Parathyroid adenoma (tissue), 2 donors: ENCODE results near the gene CERK.

Experiments
- H2AFZ ChIP-seq: fragments of 300-600 bp; sonication (generic); one replicate; pipeline ENCODE4 v1.7.0; 2017; ENCODE audit warnings: antibody characterized with exemption, mild to moderate bottlenecking
- H3K27ac ChIP-seq: fragments of 300-600 bp; sonication (generic); one replicate; pipeline ENCODE4 v1.7.0; 2017
- H3K27me3 ChIP-seq: fragments of 300-600 bp; sonication (generic); one replicate; pipeline ENCODE4 v1.7.0; 2017; ENCODE audit warnings: low read length; ENCODE audit not compliant: control insufficient read depth, insufficient read depth
- H3K36me3 ChIP-seq: fragments of 300-600 bp; sonication (generic); one replicate; pipeline ENCODE4 v1.7.0; 2017; ENCODE audit warnings: low read length; ENCODE audit not compliant: control insufficient read depth, insufficient read depth
- H3K4me1 ChIP-seq: fragments of 300-600 bp; sonication (generic); one replicate; pipeline ENCODE4 v1.7.0; 2017; ENCODE audit warnings: control low read depth
- H3K4me2 ChIP-seq: fragments of 300-600 bp; sonication (generic); one replicate; pipeline ENCODE4 v1.7.0; 2017; ENCODE audit warnings: low read length
- H3K4me3 ChIP-seq: fragments of 300-600 bp; sonication (generic); one replicate; pipeline ENCODE4 v1.7.0; 2017; ENCODE audit warnings: low read depth, low read length
- H3K79me2 ChIP-seq: fragments of 300-600 bp; sonication (generic); one replicate; pipeline ENCODE4 v1.7.0; 2017; ENCODE audit warnings: control low read depth
- H3K9ac ChIP-seq: fragments of 300-600 bp; sonication (generic); one replicate; pipeline ENCODE4 v1.7.0; 2017; ENCODE audit warnings: mild to moderate bottlenecking
- H3K9me3 ChIP-seq: fragments of 300-600 bp; sonication (generic); one replicate; pipeline ENCODE4 v1.7.0; 2017; ENCODE audit warnings: low read length; ENCODE audit not compliant: control insufficient read depth
- TF ChIP-seq, protein P1 (sequence below): fragments of 300-600 bp; sonication (generic); IDR thresholded peaks from one replicate; pipeline ENCODE4 v1.7.0; 2017; ENCODE audit warnings: antibody characterized with exemption, mild to moderate bottlenecking
- donor health status: primary hyperparathyroidism.

The CERK gene

DNA sequence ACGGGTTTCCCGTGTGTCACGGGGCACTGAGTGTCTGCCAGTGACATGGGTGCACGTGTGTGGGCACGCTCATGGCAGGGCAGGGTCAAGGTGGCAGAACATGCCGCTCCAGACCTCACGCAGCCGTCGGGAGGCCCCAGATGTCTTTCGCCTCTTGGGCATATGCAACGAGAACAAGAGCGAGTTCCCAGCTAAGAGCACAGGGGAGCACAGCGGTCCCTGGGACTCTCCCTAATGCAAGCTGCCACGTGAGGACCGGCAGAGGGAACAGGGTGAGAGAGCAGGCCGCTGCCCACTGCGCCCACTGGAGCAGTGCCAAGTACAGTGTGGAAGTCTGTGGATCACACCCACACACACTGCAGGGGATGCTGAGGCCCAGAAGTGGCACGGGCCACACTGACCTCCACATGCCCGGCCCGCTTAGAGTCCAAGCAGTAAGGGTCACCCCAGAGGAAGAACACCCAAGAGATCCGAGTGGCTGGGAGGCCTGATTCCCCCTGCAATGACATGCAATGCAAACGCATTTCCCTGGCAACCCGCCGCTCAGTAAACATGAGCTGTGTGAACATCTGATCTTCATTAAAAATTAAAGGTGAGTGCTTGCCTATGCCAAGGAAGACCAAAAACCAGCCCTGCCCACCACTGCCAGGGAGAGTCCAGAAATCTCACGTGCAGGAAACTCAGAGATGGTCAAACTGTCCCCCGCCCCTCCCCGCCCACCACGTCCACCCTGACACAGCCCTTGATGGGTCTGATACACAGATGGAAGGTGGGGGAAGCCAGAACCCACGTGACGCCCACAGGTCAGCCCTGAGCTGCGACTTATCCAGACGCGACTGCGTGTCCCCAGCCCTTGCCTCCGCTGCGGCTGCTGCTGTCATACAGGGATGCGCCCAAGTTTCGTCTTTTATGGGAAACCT is 11.7 kb downstream of the CERK start:
- TF ChIP-seq, protein P1, sequence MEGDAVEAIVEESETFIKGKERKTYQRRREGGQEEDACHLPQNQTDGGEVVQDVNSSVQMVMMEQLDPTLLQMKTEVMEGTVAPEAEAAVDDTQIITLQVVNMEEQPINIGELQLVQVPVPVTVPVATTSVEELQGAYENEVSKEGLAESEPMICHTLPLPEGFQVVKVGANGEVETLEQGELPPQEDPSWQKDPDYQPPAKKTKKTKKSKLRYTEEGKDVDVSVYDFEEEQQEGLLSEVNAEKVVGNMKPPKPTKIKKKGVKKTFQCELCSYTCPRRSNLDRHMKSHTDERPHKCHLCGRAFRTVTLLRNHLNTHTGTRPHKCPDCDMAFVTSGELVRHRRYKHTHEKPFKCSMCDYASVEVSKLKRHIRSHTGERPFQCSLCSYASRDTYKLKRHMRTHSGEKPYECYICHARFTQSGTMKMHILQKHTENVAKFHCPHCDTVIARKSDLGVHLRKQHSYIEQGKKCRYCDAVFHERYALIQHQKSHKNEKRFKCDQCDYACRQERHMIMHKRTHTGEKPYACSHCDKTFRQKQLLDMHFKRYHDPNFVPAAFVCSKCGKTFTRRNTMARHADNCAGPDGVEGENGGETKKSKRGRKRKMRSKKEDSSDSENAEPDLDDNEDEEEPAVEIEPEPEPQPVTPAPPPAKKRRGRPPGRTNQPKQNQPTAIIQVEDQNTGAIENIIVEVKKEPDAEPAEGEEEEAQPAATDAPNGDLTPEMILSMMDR, result no peak
- no peaks in the 10 kb centered on the region for H3K4me1 ChIP-seq
- no peaks in the 10 kb centered on the region for H3K36me3 ChIP-seq

DNA sequence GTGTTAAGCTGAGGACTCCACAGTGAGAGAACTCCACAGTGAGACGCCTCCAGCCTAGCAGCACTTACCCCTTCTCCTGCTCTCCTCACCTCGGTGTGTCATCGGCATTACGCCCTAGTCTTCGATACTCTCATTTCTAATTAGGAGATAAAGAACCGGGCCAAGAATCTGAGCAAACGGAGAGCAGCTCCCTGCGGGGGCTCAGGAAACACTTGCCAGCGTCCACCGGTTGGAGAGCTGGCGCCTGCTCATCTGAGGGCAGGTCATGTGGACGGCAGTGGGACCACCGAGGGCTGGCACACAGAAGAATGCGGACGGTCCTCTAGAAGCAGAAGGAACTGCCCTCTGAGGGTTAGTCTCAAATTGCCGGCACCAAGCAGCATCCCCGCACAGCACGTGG is 13.0 kb downstream of the CERK start:
- no peaks in the 10 kb centered on the region for H3K4me1 ChIP-seq
- H3K36me3 ChIP-seq, result no peaks in the 10 kb centered on the region
- H3K4me2 ChIP-seq, result no peak overlapping the region

More for the DNA sequence above, 11.7 kb downstream of the CERK start:
- Histone ChIP-seq H3K4me3 (no peak overlapping the region), H3K4me2 (no peak overlapping the region), H3K9me3 (no peaks in the 10 kb centered on the region), H3K9ac (no peak overlapping the region), H3K79me2 (peaks cover 2% of the 10 kb centered on the region), H3K27ac (no peak overlapping the region), H3K27me3 (no peaks in the 10 kb centered on the region), H2AFZ (no peak overlapping the region)

DNA sequence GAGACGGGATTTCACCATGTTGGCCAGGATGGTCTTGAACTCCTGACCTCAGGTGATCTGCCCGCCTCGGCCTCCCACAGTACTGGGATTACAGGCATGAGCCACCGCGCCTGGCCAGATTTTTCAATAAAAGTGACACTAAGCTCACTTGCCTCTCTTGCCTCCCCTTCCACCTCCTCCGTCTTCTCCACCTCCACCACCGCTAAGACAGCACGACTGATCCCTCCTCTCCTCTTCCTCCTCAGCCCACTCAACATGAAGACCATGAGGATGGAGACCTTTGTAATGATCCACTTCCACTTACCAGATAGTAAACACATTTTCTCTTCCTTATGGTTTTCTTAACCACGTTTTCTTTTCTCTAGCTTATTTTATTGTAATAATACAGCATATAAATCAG is 14.2 kb downstream of the CERK start:
- no peaks in the 10 kb centered on the region for H3K27me3 ChIP-seq
- H3K4me3 ChIP-seq, result no peak overlapping the region
- H3K9ac ChIP-seq, result no peak overlapping the region
- H3K27ac ChIP-seq, result no peak overlapping the region
- no peak overlapping the region for H2AFZ ChIP-seq
- no peaks in the 10 kb centered on the region for H3K4me1 ChIP-seq
- peaks cover 2% of the 10 kb centered on the region for H3K79me2 ChIP-seq
- H3K9me3 ChIP-seq, result no peaks in the 10 kb centered on the region
- H3K4me2 ChIP-seq, result no peak overlapping the region
- TF ChIP-seq, protein P1, result no peak
- no peaks in the 10 kb centered on the region for H3K36me3 ChIP-seq

More for the DNA sequence above, 13.0 kb downstream of the CERK start:
- TF ChIP-seq, protein P1, result no peak
- no peak overlapping the region for H3K9ac ChIP-seq
- no peak overlapping the region for H3K4me3 ChIP-seq
- no peak overlapping the region for H2AFZ ChIP-seq
- no peak overlapping the region for H3K27ac ChIP-seq
- H3K9me3 ChIP-seq, result no peaks in the 10 kb centered on the region
- peaks cover 2% of the 10 kb centered on the region for H3K79me2 ChIP-seq
- H3K27me3 ChIP-seq, result no peaks in the 10 kb centered on the region

DNA sequence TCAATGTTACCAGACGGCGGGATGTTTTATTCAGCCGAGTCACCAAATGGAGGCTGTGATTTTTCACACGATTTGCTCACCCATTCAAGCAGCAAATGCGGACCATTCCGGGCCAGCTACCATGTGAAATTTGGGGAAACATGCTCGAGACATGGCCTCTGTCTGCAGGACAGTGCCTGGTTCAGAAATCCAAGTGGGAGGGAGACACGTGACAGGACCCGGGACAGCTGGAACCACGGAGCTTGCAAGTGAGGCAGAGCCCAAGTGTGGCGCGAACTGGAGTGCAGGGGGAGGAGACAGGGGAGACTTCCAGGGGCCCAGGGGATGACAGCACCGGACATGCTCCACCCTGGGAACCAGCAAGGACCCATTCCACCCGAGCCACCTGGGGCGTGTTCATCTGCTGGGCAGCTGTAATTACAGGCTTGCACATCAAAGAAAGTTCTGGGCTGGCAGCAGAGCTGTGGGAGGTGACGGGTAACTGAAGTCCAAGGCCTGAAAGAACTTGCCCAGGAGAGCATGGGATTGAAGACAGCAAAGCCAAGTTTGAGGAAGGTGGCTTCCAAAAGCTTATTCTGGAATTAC is 16.5 kb downstream of the CERK start:
- TF ChIP-seq, protein P1, result no peak
- Histone ChIP-seq H3K4me1 (no peaks in the 10 kb centered on the region), H3K4me3 (no peak overlapping the region), H3K36me3 (no peaks in the 10 kb centered on the region), H3K27ac (no peak overlapping the region), H3K9ac (no peak overlapping the region), H3K79me2 (no peaks in the 10 kb centered on the region), H3K27me3 (no peaks in the 10 kb centered on the region), H2AFZ (no peak overlapping the region), H3K9me3 (no peaks in the 10 kb centered on the region), H3K4me2 (no peak overlapping the region)
